SK-N-MC (cell line): ENCODE data around the gene GPX1.
"Not testable (repeated sequence)": the region's sequence is repeated elsewhere in the genome, so short reads cannot be mapped to it uniquely, and the experiment has no call there.

Experiments used
- DNase-seq: peaks from one replicate; pipeline ENCODE4 v3.0.0-alpha.2; 2011; ENCODE audit warnings: low read depth, low spot score
- H3K27ac ChIP-seq: fragments of 200-600 bp; sonication (generic); 2 replicates; pipeline ENCODE4 v1.5.1; 2016; ENCODE audit warnings: mixed run types
- H3K36me3 ChIP-seq: fragments of 200-600 bp; sonication (generic); 2 replicates; pipeline ENCODE4 v1.6.1; 2017; ENCODE audit warnings: antibody characterized with exemption, low read length, mixed read lengths; ENCODE audit not compliant: insufficient read depth
- H3K4me3 ChIP-seq: fragments of 200-600 bp; sonication (generic); 2 replicates; pipeline ENCODE4 v1.5.1; 2016
- H3K9ac ChIP-seq: fragments of 200-600 bp; sonication (generic); 2 replicates; pipeline ENCODE4 v1.8.0; 2017; ENCODE audit warnings: mixed run types, mixed read lengths; ENCODE audit not compliant: insufficient read length
- H3K9me3 ChIP-seq: fragments of 200-600 bp; sonication (generic); 2 replicates; pipeline ENCODE4 v1.6.1; 2017; ENCODE audit warnings: low read depth, mild to moderate bottlenecking, antibody characterized with exemption, low read length, moderate library complexity, mixed read lengths
- EZH2 ChIP-seq: fragments of 200-600 bp; sonication (generic); IDR thresholded peaks from one replicate; pipeline ENCODE4 v1.6.1; 2017; ENCODE audit warnings: antibody characterized with exemption
- FOXP2 ChIP-seq: optimal IDR thresholded peaks from 2 replicates; pipeline ENCODE3; 2011; ENCODE audit warnings: mild to moderate bottlenecking, moderate library complexity; ENCODE audit not compliant: insufficient read depth; ENCODE audit errors: extremely low read length, control extremely low read depth
- POLR2AphosphoS5 ChIP-seq: IDR thresholded peaks from 2 replicates; pipeline ENCODE4 v1.6.1; 2012; ENCODE audit warnings: mild to moderate bottlenecking, low read depth, low read length, borderline replicate concordance

Gene GPX1

DNA sequence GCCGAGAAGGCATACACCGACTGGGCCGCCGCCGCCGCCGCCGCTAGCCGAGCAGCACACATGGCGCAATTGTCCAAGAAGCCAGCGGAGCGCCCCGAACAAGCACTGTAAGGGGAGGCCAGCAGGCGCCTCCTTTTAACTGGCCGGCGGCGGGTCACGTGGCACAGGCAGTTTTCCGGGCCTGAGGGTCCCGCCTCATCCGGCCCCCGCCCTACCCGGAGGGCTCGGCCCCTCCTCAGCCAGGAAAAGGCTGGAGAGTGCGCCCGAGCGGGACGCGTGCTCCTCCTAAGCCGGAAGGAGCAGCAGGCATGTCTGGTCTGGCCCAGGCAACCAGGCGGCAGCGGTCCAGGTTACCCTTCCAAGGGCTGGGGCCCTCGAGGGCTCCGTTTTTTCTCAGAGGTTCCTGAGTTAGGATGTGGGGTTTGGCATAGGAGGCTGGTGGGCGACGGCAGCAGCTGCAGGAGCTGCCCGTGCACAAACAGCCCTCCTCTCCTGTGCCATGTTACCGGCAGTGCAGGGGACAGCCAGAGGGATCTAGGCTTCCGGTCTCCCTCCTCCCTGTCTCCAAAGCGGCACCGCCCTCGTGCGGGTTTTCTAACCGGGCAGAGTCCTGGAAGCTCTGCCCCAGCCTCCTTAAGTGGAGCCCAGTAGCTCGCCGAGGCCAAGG is at the start of gene GPX1:
Gene GPX1, minus strand, starts transcription at position 137 of the 667 bp plus-strand sequence. Its CDS starts 75 bp downstream, at position 62.
- H3K9me3 ChIP-seq, result no peaks in the 10 kb centered on the region
- peaks cover 22% of the 10 kb centered on the region for H3K36me3 ChIP-seq
- DNase-seq, result no peak
- peak within 1 kb of the TSS; percentile 75 for H3K9ac ChIP-seq
- peak within 1 kb of the TSS; percentile 79 for H3K4me3 ChIP-seq
- TF ChIP-seq POLR2AphosphoS5 (peak; percentile 89), EZH2 (no peak), FOXP2 (no peak)
- peak within 1 kb of the TSS; percentile 84 for H3K27ac ChIP-seq

DNA sequence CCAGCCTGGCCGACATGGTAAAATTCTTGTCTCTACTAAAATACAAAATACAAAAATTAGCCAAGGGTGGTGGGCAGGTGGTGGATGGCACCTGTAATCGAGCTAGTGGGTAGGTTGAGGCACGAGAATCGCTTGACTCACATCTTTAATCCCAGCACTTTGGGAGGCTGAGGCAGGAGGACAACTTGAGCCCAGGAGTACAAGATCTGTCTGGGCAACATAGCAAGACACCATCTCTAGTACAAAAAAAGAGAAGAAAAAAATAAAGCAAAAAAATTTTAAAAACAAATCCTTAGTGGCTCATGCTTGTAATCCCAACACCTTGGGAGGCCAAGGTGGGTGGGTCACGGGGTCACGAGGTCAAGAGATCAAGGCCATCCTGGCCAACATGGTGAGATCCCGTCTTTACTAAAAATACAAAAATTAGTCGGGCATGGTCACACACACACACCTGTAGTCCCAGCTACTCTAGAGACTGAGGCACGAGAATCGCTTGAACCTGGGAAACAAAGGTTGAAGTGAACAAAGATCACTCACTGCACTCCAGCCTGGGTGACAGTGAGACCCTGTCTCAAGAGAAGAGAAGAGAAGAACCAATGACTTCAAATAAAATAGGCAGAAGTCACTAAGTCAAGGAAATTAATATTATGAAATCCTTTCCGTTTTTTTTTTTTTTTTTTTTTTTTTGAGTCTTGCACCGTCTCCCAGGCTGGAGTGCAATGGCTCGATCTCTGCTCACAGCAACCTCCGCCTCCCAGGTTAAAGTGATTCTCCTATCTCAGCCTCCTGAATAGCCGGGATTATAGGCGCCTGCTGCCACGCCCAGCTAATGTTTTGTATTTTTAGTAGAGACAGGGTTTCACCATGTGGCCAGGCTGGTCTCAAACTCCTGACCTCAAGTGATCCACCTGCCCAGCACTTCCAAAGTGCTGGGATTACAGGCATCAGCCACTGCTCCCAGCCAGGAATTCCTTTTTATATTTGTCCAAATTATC is 48.7 kb upstream of the GPX1 start:
- Histone ChIP-seq H3K4me3 (no peak overlapping the region), H3K9me3 (no peaks in the 10 kb centered on the region), H3K27ac (no peak overlapping the region), H3K9ac (no peak overlapping the region), H3K36me3 (peaks cover 4% of the 10 kb centered on the region; the same call in 1 of the 2 replicates)
- no peak for TF ChIP-seq POLR2AphosphoS5
- no peak for TF ChIP-seq FOXP2
- no peak for TF ChIP-seq EZH2
- DNase-seq, result no peak

DNA sequence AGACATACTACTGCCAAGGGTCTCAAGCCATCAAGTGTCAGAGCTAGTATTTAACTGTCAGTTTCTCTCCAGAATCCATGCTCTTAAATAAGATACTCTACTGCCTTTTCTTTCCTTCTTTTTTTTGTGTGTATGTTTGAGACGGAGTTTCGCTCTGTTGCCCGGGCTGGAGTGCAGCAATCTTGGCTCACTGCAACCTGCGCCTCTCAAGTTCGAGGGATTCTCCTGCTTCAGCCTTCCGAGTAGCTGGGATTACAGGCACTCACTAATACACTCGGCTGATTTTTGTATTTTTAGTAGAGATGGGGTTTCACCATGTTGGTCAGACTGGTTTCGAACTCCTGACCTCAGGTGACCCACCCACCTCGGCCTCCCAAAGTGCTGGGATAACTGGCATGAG is 47.4 kb upstream of the GPX1 start:
- H3K9ac ChIP-seq, H3K27ac ChIP-seq, H3K4me3 ChIP-seq, H3K36me3 ChIP-seq, H3K9me3 ChIP-seq, DNase-seq: not testable (repeated sequence)

DNA sequence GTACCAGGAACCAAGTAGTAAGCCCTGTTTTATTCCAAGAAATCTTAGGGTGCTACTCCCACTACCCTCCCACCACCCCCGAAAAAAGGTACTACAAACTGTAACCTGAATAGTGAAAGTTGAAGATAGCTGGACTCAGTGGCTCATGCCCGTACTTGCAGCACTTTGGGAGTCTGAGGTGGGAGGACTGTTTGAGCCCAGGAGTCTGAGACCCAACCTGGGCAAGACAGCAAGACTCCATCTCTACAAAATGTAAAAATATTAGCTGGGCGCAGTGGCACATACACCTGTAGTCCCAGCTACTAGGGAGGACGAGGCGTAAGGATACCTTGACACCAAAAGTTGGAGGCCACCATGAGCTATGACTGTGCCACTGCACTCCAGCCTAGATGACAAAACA is 45.7 kb upstream of the GPX1 start:
- no peaks in the 10 kb centered on the region for H3K9me3 ChIP-seq
- no peak overlapping the region for H3K9ac ChIP-seq
- no peak for DNase-seq
- peaks cover 4% of the 10 kb centered on the region; the same call in 1 of the 2 replicates for H3K36me3 ChIP-seq
- no peak overlapping the region for H3K27ac ChIP-seq
- no peak overlapping the region for H3K4me3 ChIP-seq
- TF ChIP-seq EZH2, result no peak
- no peak for TF ChIP-seq POLR2AphosphoS5
- TF ChIP-seq FOXP2, result no peak

DNA sequence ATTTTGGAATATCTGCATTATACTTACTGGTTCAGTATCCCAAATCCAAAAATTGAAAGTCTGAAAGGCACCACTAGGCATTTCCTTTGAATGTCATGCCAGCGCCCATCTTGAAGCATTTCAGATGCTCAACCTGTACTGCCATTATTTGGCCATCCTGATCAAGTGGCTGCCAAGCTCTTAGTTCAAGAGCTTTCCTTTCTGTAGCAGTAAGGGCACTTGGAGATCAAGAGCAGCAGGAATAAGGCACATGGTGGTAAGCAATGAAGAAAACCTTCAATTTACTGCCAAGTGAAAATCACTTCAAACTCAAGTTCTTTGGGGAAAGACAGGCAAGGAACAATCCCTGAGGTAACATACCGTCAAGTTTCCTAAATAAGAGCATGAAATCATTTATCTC is 43.6 kb upstream of the GPX1 start:
- Histone ChIP-seq H3K9me3 (no peaks in the 10 kb centered on the region), H3K36me3 (peaks cover 5% of the 10 kb centered on the region; the same call in 1 of the 2 replicates), H3K9ac (no peak overlapping the region), H3K4me3 (no peak overlapping the region), H3K27ac (no peak overlapping the region)
- no peak for DNase-seq
- no peak for TF ChIP-seq EZH2
- no peak for TF ChIP-seq FOXP2
- no peak for TF ChIP-seq POLR2AphosphoS5

DNA sequence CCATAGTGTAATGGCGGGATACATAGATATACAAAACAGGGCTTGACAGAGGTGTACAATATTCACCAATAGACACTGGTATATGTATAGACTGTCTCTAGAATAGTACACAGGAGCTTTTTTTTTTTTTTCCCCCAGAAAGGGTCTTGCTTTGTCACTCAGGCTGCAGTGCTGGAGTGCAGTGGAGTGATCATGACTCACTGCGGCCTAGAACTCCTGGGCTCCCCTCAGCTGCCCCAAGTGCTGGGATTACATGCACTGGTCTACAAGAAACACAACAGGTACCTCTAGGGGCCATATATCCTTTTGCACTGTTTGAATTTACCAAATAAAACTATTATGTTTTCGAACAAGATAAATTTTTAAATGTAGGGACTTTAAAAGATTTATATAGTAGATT is 41.3 kb upstream of the GPX1 start:
- no peak overlapping the region for H3K9ac ChIP-seq
- H3K4me3 ChIP-seq, result no peak overlapping the region
- no peak overlapping the region for H3K27ac ChIP-seq
- H3K9me3 ChIP-seq, result no peaks in the 10 kb centered on the region
- peaks cover 17% of the 10 kb centered on the region for H3K36me3 ChIP-seq
- TF ChIP-seq EZH2 (no peak), FOXP2 (no peak), POLR2AphosphoS5 (no peak)
- no peak for DNase-seq

DNA sequence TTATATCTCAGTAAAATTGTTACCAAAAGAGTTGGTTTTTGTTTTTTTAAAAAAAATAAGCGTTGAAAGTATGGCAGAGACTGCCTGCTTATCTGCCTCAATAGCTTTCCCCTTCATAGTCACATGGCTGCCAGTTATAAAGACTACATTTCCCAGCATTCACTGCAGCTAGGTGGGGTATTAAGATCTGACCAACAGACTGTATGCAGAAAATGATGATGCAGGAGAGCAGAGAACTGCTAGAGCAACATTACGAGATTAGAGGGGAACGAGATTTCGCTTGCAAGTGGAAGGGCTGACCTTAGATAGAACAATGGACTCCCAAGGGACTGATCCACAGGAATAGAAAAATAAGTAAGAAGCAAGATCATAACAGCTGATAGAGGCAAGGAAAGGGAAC is 39.3 kb upstream of the GPX1 start:
- DNase-seq, result no peak
- TF ChIP-seq POLR2AphosphoS5 (no peak), FOXP2 (no peak), EZH2 (no peak)
- Histone ChIP-seq H3K27ac (no peak overlapping the region), H3K36me3 (peaks cover 13% of the 10 kb centered on the region), H3K9me3 (no peaks in the 10 kb centered on the region), H3K9ac (no peak overlapping the region), H3K4me3 (no peak overlapping the region)

DNA sequence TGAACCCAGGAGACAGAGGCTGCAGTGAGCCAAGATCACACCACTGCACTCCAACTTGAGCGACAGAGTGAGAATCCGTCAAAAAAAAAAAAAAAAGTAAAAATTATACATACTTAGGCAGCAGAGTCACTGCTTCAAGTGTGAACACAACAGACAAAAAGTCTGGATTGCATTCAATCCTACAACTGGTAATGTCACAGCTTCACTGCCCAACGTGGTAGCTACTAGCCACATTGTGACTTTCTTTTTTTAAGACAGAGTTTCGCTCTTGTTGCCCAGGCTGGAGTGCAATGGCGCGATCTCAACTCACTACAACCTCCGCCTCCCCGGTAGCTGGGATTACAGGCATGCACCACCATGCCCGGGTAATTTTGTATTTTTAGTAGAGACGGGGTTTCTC is 33.2 kb upstream of the GPX1 start:
- H3K4me3 ChIP-seq, H3K9me3 ChIP-seq, DNase-seq, H3K27ac ChIP-seq, H3K9ac ChIP-seq: not testable (repeated sequence)
- H3K36me3 ChIP-seq, result peaks cover 12% of the 10 kb centered on the region

DNA sequence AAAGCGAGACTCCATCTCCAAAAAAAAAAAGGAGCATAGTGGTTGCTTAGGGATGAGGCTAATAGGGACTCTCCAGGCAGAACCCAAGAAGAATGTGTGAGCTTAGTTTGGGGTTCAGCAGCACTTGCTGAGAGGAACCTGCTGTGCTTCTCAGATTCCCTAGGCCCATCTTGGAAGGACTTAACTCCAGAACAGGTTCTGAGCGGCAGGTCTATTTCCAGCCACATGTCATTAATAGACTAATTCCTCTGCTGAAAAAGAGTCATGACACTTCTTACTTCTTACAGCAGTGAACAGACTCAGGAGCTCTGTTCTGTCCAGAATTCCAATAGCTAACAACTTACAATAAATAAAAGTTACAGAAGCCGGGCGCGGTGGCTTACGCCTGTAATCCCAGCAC is 31.1 kb upstream of the GPX1 start:
- H3K36me3 ChIP-seq, result peaks cover 5% of the 10 kb centered on the region; the same call in 1 of the 2 replicates
- TF ChIP-seq POLR2AphosphoS5 (no peak), EZH2 (no peak), FOXP2 (no peak)
- DNase-seq, result no peak
- H3K9ac ChIP-seq, result no peak overlapping the region
- H3K4me3 ChIP-seq, result no peak overlapping the region
- no peaks in the 10 kb centered on the region for H3K9me3 ChIP-seq
- no peak overlapping the region for H3K27ac ChIP-seq
